HepG2 (cell line): ENCODE measurements around the gene PLRG1. TPM values are rescaled to one million over a fixed set of nuclear protein-coding genes. Genes with fewer than 3 reads are reported as not detected.

Source experiments
- FOXP1 ChIP-seq, 2 experiments: fragments of 450-650 bp in 1 of 2; IDR thresholded peaks; 2 replicates each; pipeline ENCODE4 v1.6.1; 2017 to 2018; ENCODE audit warnings: antibody characterized with exemption in 1 of 2
- KDM1A ChIP-seq: IDR thresholded peaks from 2 replicates; pipeline ENCODE4 v1.6.1; 2016; ENCODE audit warnings: missing compliant biosample characterization
- PATZ1 ChIP-seq: sonication (generic); formaldehyde crosslinking; IDR thresholded peaks from 2 replicates; pipeline ENCODE4 v1.4.0; 2020; ENCODE audit warnings: missing genetic modification reagents
- PAXIP1 ChIP-seq: sonication (generic); formaldehyde crosslinking; conservative IDR thresholded peaks from 2 replicates; pipeline ENCODE4 v1.4.0; 2020; ENCODE audit warnings: mild to moderate bottlenecking, missing genetic modification reagents, moderate library complexity
- PHF21A ChIP-seq: sonication (generic); formaldehyde crosslinking; IDR thresholded peaks from 2 replicates; pipeline ENCODE4 v1.5.0; 2020; ENCODE audit warnings: mild to moderate bottlenecking, missing genetic modification reagents
- SKI ChIP-seq: fragments of 450-650 bp; IDR thresholded peaks from one replicate; pipeline ENCODE4 v1.6.1; 2018; ENCODE audit warnings: mild to moderate bottlenecking; ENCODE audit not compliant: partially characterized antibody
- SP2 ChIP-seq: sonication (generic); formaldehyde crosslinking; IDR thresholded peaks from 2 replicates; pipeline ENCODE4 v1.5.1; 2020; ENCODE audit warnings: mild to moderate bottlenecking, missing genetic modification reagents
- SRSF1 ChIP-seq: fragments of 200-400 bp; formaldehyde crosslinking; optimal IDR thresholded peaks from 2 replicates; pipeline ENCODE3; 2017; ENCODE audit warnings: mild to moderate bottlenecking, low read depth, low read length, moderate library complexity
- TERF1 ChIP-seq: sonication (generic); formaldehyde crosslinking; IDR thresholded peaks from 2 replicates; pipeline ENCODE4 v1.8.0; 2022; ENCODE audit warnings: mild to moderate bottlenecking, missing genetic modification reagents, moderate library complexity
- TFDP1 ChIP-seq: IDR thresholded peaks from 2 replicates; pipeline ENCODE4 v1.6.1; 2016; ENCODE audit warnings: missing compliant biosample characterization, missing genetic modification reagents, borderline replicate concordance
- ZFX ChIP-seq: sonication (generic); formaldehyde crosslinking; IDR thresholded peaks from 2 replicates; pipeline ENCODE4 v1.4.0; 2020; ENCODE audit warnings: mild to moderate bottlenecking, low read depth, missing genetic modification reagents, moderate library complexity
- ZNF160 ChIP-seq: sonication (generic); formaldehyde crosslinking; IDR thresholded peaks from 2 replicates; pipeline ENCODE4 v1.8.0; 2022; ENCODE audit warnings: mild to moderate bottlenecking, inconsistent platforms, missing genetic modification reagents
- ZNF343 ChIP-seq: sonication (generic); formaldehyde crosslinking; IDR thresholded peaks from 2 replicates; pipeline ENCODE4 v1.4.0; 2020; ENCODE audit warnings: mild to moderate bottlenecking, missing genetic modification reagents
- ZNF512B ChIP-seq: sonication (generic); formaldehyde crosslinking; IDR thresholded peaks from 2 replicates; pipeline ENCODE4 v1.5.1; 2020; ENCODE audit warnings: missing genetic modification reagents, mild to moderate bottlenecking, borderline replicate concordance
- ZNF747 ChIP-seq: sonication (generic); formaldehyde crosslinking; IDR thresholded peaks from 2 replicates; pipeline ENCODE4 v1.8.1; 2023; ENCODE audit warnings: missing genetic modification reagents, mild to moderate bottlenecking, borderline replicate concordance
- ZSCAN9 ChIP-seq: IDR thresholded peaks from 2 replicates; pipeline ENCODE4 v1.6.1; 2016; ENCODE audit warnings: borderline replicate concordance
- polyA plus RNA-seq, 8 experiments: library from polyadenylated mRNA; depleted of rRNA in 3 of 8; stranded (reverse) in 7 of 8; unstranded in 1 of 8; fragments of >200 nt; fragmentation: Illumina TruSeq in 4 of 8; extraction: Trizol in 4 of 8; gene quantifications; 2 replicates each; pipeline versions ENCODE4 v1.2.1 to v1.2.3, GENCODE V29; 2011 to 2016; ENCODE audit warnings: low read depth in 4 of 8, missing spikeins in 1 of 8, mixed read lengths in 1 of 8; ENCODE audit not compliant: insufficient read depth in 1 of 8
- total RNA-seq, 5 experiments: library from RNA; depleted of rRNA; stranded (reverse); fragments of >200 nt; fragmentation: Illumina TruSeq; extraction: Trizol; gene quantifications; 2 replicates each; pipeline ENCODE4 v1.2.3, GENCODE V29; 2016; ENCODE audit warnings: low read depth in 1 of 5

PLRG1 gene
- total and polyA plus RNA-seq, 2 of the 13 experiments (the other 11 are each of a cell fraction or from before 2014, with no cell fraction given), result 77.3 to 110 TPM

GRCh38 chr4:154577324-154577723 lies 27.1 kb upstream of the PLRG1 start (continued):
- TF ChIP-seq PAXIP1 (peak; percentile 87), ZFX (CRISPR knock-in tag) (no peak), PHF21A (CRISPR knock-in tag) (peak; percentile 56; the same call in 1 of the 2 replicates), ZNF512B (peak; percentile 43; the same call in 1 of the 2 replicates), PATZ1 (CRISPR knock-in tag) (peak; percentile 65), ZNF160 (no peak), FOXP1 (IDR thresholded peaks at IDR 0.05) (no peak), FOXP1 (CRISPR knock-in tag; IDR thresholded peaks at IDR 0.05) (peak; percentile 91), SRSF1 (no peak), KDM1A (CRISPR knock-in tag) (0 out of 2 replicates have a peak, but pooled peaks have one; percentile 32), TERF1 (CRISPR knock-in tag) (no peak), ZNF343 (no peak), SKI (peak; percentile 82), ZSCAN9 (peak; percentile 66; the same call in 1 of the 2 replicates), SP2 (no peak), TFDP1 (CRISPR knock-in tag) (peak; percentile 27; the same call in 1 of the 2 replicates), ZNF747 (CRISPR knock-in tag) (peak; percentile 46; the same call in 1 of the 2 replicates)
